AML-193 (cell line): ENCODE data around the gene ITPRIPL2.

Experiments
- DNase-seq, 2 experiments: peaks; one replicate each; lab custom pipeline; 2025; lab: John Stamatoyannopoulos, UW

The ITPRIPL2 gene

GRCh38 chr16:19119564-19119963 lies 5.8 kb downstream of the ITPRIPL2 start:
- peak in 1 of 2 experiments; percentile 1 for DNase-seq

DNA sequence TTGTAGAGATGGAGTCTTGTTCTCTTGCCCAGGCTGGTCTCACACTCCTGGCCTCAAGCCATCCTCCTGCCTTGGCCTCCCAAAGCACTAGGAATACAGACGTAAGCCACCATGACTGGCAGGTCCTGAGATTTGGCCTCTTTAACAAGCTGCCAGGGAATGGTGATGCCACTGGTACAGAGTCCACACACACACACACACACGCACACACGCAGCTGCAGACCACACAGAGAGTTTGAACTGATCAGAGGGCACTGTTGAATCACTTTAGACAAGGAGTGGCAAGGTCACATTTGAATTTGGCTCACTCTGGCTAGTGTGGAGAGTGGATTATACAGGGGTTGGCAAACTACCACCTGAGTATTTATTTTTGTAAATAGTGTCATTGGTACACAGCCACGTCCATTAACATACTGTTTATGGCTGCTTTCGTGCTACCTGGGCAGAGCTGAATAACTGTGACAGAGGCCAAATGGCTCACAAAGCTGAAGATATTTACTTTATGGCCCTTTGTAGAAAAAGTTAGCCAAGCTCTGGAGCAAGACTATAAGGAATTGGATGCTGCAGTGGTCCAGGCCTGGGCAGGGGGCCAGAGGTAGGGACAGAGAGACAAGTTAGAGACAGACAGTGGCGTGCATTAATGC lies 9.9 kb downstream of the ITPRIPL2 start:
- no peak for DNase-seq

GRCh38 chr16:19126300-19126699 lies 12.5 kb downstream of the ITPRIPL2 start:
- DNase-seq: no peak

DNA sequence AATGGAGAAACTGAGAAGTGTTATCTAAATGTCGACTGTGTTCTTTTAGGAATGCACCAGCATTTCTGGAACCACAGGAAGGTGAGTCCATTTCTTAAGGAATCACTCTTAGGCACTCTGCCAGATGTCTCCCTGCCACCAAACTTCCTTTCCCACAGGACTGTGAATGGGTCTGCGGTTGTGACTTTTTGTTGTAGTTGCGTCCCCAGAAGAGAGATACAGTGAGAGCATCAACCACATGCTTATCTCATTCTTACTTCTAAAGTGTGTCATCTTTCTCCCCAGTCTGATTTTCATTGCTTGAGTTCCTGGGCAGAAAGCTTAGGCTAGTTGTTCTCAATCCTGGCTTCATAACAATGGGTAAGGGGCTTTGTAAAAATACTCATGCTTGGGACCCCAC lies 13.4 kb downstream of the ITPRIPL2 start:
- no peak for DNase-seq

DNA sequence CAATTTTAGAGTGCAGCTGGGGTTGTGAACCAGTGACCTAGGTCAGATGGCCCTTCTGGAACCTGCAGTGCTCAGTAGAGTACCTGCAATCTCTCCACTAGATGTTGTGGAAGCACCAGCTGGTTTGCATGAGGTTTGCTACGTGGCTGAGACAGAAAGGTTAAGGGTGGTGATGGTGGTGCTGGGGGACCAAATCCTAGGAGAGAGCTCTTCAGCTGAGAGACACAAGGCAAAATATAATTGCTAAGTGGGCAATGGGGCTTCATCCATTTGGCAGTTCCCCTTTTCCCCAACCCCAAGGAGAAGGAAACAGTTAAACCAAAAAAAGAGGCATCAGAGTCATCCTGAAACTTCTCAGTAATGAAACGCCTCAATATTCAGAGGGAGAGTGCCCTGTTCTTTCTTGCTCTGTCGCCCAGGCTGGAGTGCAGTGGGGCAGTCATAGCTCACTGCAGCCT lies 13.9 kb downstream of the ITPRIPL2 start:
- DNase-seq: no peak

- no peak for DNase-seq
Measured at GRCh38 chr16:19128454-19129200, 14.9 kb downstream of the ITPRIPL2 start.

DNA sequence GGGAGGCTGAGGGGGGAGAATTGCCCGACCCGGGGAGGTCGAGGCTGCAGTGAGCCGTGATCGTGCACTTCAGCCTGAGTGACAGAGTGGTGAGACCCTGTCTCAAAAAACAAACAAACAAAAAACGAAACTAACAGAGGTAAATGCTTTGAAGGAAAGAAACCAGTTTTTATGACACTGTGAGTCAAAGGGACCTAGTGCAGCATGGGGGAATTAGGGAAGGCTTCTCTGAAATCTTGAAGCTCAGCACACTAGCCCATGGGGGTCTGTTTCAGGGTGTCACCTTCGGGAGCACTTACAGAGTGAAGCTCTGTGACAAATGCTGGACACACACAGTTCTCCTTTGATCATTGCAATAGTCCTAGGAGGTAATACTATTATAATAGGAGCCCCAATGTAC lies 16.6 kb downstream of the ITPRIPL2 start:
- DNase-seq: no peak

DNA sequence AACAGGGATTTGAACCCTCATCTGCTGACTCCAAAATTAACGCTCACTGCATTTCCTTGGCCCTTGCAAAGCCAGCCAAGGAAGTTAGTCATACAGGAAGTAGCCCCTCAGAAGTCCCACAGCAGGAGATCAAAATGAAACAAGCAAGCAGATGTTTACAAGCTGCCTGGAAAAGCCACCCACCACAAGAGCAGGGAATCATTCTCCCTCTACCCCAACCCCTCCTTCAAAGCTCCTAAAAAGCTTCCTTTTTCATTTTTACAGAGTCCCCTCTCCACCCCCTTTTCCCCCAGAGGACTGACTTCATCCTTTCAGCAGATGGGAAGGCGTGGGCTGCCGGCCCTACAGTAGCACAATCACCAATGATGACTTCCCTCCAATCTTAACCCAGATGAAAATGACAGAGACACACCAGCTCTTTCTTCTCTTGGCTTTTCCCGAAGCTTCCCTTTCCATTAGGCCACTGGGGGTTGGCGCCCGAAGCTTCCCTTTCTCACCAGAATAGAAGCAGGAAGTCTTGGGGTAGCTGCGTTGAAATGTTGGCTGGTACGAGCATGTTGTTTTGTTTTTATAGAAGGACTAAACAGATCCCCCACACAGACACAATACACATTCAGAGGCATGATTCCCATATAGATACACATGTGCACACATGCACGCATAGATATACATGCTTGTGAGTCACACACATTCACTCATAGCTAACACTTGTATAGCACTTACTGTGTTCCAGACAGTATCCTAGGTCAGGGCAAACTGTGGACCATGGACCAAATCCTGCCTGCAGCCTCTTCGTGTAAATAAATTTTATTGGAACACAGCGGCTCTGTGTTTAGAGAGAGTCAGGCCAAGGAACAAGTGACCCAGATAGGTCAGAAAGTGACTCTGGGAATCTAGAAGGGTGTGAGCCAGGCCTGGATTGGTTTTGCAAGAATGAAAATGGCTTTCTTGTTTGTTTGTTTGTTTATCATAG lies 17.4 kb downstream of the ITPRIPL2 start:
- DNase-seq: no peak

- DNase-seq: no peak
Measured at GRCh38 chr16:19131825-19132218, 18.1 kb downstream of the ITPRIPL2 start.

- no peak for DNase-seq
Measured at GRCh38 chr16:19132255-19132654, 18.5 kb downstream of the ITPRIPL2 start.

GRCh38 chr16:19132898-19133297 lies 19.1 kb downstream of the ITPRIPL2 start:
- DNase-seq: no peak

- no peak for DNase-seq
Measured at GRCh38 chr16:19133600-19133999, 19.8 kb downstream of the ITPRIPL2 start.

- no peak for DNase-seq
Measured at GRCh38 chr16:19135201-19135842, 21.6 kb downstream of the ITPRIPL2 start.

DNA sequence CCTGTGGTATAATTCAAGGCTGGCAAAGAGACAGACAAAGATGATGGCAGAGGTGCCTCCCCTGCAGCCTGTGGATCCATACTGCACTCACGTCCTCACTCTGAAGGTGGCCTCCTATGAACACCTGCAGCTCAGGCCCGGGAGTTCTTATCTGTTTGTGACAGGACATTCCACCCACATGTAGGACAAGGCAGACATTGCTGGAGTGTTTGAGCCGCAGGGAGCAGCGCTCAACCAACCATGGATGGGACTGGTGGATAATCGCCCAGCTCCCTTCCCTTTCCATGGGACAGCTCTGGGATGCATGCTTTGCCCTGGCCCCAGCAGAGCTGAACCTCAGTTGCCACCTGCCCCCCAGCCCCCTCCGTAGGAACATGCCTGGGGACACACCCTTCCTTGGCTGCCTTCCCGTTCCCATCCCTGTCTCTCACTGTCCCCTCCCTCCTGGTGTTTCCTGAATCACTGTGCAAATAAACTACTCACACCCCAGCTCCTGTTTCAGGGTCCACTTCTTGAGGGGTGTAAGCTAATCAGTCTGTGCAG lies 22.2 kb downstream of the ITPRIPL2 start:
- DNase-seq: no peak

DNA sequence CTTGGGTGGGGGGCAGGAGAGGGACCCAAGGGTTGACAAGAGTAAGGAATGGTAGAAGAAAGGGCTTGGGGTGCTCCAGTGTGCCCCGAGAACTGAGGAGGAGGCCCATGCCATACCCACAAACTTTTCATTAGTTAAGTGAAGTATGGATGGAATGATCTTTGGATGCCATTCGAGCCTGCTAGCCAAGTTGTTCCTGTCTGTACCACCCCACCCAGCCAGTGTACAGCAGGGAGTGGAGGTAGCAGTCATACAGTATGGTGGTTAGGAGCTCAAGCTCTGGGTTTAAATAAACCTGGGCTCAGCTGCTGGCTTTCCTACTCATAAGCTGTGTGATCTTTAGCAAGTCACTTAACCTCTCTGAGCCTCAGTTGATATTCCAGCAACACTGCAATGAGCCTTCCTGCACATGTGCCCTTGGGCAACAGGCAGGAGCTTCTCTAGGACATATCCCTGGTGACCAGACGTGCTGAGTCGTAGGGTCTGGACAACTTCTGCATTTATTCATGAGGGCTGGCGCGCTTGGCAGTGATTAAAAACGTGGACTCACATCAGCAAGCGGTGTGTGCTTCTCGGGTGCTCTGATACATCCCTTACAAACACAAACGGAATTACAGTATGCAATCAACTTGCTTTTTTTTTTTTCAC lies 22.9 kb downstream of the ITPRIPL2 start:
- DNase-seq: no peak

DNA sequence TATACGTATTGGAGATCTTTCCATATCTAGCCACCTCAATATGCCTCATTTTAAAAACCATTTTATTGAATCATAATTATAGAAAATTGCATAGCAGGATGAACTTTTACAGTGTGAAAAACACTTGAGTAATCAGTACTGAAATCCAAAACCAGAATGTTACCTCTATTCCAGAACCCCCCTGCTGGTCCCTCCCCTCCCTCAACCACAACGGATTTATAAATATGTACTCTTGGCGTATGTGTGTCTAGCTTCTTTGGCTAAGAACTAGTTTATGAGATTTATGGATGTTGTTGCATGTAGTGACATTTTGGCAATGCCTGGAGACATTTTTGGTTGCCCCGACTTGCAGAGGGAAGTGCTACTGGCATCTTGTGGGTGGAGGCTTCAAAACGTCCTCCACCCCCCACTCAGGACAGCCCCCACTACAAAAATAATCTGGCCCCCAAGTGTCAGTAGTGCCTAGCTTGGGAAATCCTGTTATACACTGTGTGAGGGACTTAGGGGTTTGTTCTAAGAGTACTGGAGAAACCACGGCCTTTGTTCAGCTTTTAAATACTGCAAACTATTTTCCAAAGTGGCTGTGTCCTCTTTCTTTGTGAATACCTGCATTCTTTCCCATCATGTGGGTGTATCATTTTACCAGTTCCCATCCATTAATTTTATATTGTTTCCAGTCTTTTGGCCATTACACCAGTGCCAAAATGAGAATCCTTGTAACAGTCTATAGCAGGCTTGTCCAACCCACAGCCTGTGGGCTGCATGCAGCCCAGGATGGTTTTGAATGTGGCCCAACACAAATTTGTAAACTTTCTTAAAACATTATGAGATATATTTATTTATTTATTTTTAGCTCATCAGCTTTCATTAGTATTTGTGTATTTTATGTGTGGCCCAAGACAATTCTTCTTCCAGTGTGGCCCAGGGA lies 23.7 kb downstream of the ITPRIPL2 start:
- DNase-seq: no peak

DNA sequence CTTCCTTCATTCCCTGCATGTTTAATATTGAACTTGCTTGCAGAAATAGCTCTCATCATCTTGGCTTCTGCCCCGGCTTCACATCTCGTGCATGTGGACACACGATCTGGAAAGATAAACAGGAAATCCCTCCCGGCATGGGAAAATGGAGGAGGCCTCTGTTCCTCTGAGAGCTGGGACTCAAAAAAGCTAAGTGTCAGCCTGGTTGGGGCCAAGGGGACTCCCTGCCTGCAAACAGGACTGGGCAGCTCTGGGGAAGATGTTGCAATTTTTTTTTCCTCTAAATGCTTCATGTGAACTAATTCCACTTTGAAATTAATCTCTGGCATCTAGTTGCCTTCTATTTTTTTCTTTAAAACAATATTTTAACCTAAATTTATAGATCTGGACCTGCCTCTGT lies 24.8 kb downstream of the ITPRIPL2 start:
- DNase-seq: no peak

DNA sequence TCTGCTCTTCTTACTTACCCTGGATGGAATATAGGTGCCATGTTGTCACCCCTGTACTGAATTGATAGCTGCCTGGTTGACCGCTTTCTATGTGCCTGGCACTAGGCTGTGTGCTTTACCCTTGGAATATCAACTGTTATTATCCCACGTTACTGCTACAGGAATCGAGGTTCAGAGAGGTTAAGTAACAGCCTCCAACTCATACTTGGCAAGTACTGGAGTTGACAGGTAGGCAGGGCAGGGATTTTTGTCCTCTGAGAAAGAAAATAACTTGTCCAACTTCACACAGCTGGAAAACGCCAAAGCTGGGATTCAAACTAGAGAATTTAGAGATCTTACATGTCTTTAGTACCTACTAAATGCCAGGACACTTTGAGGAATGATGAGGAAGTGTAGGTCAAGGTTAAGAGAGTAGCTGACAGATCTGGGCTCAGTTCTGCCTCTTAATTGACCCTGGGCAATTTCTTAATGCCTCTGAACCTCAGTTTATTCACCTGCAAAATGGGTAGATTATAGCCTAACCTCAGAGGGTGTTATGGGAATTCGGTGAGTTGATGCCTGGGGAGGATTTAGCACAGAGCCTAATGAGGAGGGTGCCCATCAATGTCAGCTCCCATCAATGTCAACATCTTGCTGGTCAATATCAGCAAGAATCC lies 25.8 kb downstream of the ITPRIPL2 start:
- DNase-seq: no peak

DNA sequence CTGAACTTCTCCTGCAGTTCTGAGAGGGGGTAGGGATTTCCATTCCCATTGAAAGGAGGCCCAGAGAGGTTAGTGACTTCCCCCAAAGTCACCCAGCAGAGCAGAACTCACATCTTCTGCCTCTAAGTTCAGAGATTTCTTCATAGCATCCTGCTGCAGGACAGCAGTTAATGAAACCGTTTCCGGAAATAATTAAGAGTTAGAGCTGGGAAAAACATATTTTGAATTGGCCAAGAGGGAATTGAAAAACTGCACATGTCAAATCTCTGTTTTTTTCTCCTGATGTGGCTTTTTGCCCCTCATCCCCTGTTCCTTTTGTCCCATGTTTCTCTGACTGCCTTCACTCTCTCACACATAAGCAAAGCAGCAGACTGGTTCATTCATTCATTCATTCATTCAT lies 26.6 kb downstream of the ITPRIPL2 start:
- DNase-seq: no peak
